ENCODE results near the gene LARGE1. TPM values are rescaled to one million over a fixed set of nuclear protein-coding genes. Genes with fewer than 3 reads are reported as not detected.

LARGE1 gene
- total RNA-seq, 1 experiment from 2014 or later, result 1.3 TPM

DNA sequence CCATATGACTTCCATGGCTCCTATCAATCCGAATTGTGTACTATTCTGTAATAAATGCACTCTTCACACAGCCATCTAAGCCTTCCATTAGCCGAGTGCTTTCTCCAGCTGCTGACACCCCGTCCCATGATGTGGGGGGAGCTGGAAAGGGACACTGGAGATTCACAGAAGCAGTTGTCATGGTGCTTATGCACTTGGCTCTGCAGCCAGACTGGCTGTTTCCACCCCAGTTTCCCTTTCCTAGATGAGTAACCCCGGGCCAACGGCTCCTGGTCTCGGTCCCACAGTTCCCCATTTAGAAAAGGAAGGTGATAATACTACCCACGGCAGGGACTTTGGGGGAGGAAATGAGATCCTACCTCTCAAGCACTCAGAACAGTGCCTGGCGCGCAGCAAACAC, 617.2 kb downstream of the LARGE1 start:
- no peaks in the 10 kb centered on the region for H3K4me1 ChIP-seq (ENCODE audit: insufficient read depth, low read length)
- no peaks in the 10 kb centered on the region for H3K79me2 ChIP-seq (ENCODE audit: low read length)
- no peak overlapping the region for H3K4me3 ChIP-seq (ENCODE audit: low read length)
- H3F3A ChIP-seq (ENCODE audit: low read length, unreplicated experiment), result no peaks in the 10 kb centered on the region
- H3K9me2 ChIP-seq (replicated peaks; ENCODE audit: low read length), result no peaks in the 10 kb centered on the region
- TF ChIP-seq, protein P1, sequence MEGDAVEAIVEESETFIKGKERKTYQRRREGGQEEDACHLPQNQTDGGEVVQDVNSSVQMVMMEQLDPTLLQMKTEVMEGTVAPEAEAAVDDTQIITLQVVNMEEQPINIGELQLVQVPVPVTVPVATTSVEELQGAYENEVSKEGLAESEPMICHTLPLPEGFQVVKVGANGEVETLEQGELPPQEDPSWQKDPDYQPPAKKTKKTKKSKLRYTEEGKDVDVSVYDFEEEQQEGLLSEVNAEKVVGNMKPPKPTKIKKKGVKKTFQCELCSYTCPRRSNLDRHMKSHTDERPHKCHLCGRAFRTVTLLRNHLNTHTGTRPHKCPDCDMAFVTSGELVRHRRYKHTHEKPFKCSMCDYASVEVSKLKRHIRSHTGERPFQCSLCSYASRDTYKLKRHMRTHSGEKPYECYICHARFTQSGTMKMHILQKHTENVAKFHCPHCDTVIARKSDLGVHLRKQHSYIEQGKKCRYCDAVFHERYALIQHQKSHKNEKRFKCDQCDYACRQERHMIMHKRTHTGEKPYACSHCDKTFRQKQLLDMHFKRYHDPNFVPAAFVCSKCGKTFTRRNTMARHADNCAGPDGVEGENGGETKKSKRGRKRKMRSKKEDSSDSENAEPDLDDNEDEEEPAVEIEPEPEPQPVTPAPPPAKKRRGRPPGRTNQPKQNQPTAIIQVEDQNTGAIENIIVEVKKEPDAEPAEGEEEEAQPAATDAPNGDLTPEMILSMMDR (conservative IDR thresholded peaks at IDR 0.05; ENCODE audit: low read depth, low read length), result no peak
- TF ChIP-seq EZH2 (IDR thresholded peaks at IDR 0.05; ENCODE audit: low read length, unreplicated experiment) (no peak), EZH2phosphoT487 (IDR thresholded peaks at IDR 0.05; ENCODE audit: borderline replicate concordance, low read length) (no peak)
- H4K20me1 ChIP-seq (ENCODE audit: low read length), result no peaks in the 10 kb centered on the region
- no peaks in the 10 kb centered on the region for H3K36me3 ChIP-seq (ENCODE audit: low read depth, low read length)
- intact Hi-C loops (cut with micrococcal nuclease), result no loop called here
- ATAC-seq, result no peak
- BruUV-seq (replicated peaks), result no TSS peak
- H3K27ac ChIP-seq (ENCODE audit: low read length), result no peak overlapping the region
- H3K27me3 ChIP-seq (ENCODE audit: low read length), result no peaks in the 10 kb centered on the region
- ChIA-PET POLR2A (ENCODE audit: unreplicated experiment) (no interaction called here), CTCF (no interaction called here)
- H3K9me3 ChIP-seq (ENCODE audit: low read length), result no peaks in the 10 kb centered on the region
- H3K4me2 ChIP-seq (ENCODE audit: low read length), result no peak overlapping the region
- DNase-seq, result no peak
- H2AFZ ChIP-seq (ENCODE audit: low read length), result no peak overlapping the region
- no peak overlapping the region for H3K9ac ChIP-seq (ENCODE audit: low read length)

DNA sequence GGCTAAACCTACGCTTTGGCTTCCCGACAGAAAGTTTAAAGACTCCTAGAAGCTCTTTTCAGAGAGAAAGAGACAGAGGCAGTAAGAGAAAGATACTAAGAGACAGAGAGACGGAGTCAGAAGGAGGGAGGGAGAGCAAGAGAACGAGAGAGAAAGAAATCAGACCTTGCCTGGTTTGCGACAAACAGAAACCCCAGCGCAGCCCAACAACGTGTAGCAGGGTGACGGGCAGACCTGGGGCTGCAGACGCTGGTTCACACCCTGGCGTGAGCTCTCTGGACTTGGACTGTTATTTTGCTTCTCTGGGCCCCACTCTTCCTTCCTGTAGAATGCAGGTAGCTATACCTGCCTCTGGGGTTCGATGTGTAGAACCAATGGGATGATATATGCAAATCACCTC, 617.7 kb downstream of the LARGE1 start:
- BruUV-seq (replicated peaks), result no TSS peak
- Histone ChIP-seq H3F3A (ENCODE audit: low read length, unreplicated experiment) (no peaks in the 10 kb centered on the region), H3K9ac (ENCODE audit: low read length) (no peak overlapping the region), H3K36me3 (ENCODE audit: low read depth, low read length) (no peaks in the 10 kb centered on the region), H3K4me1 (ENCODE audit: insufficient read depth, low read length) (no peaks in the 10 kb centered on the region), H3K27ac (ENCODE audit: low read length) (no peak overlapping the region), H3K4me2 (ENCODE audit: low read length) (no peak overlapping the region), H3K4me3 (ENCODE audit: low read length) (no peak overlapping the region), H2AFZ (ENCODE audit: low read length) (no peak overlapping the region), H3K27me3 (ENCODE audit: low read length) (no peaks in the 10 kb centered on the region), H3K9me2 (replicated peaks; ENCODE audit: low read length) (no peaks in the 10 kb centered on the region), H3K79me2 (ENCODE audit: low read length) (no peaks in the 10 kb centered on the region), H4K20me1 (ENCODE audit: low read length) (no peaks in the 10 kb centered on the region), H3K9me3 (ENCODE audit: low read length) (no peaks in the 10 kb centered on the region)
- TF ChIP-seq EZH2 (IDR thresholded peaks at IDR 0.05; ENCODE audit: low read length, unreplicated experiment), result no peak
- no peak for TF ChIP-seq EZH2phosphoT487 (IDR thresholded peaks at IDR 0.05; ENCODE audit: borderline replicate concordance, low read length)
- TF ChIP-seq, protein P1 (conservative IDR thresholded peaks at IDR 0.05; ENCODE audit: low read depth, low read length), result no peak
- DNase-seq, result no peak
- intact Hi-C loops (cut with micrococcal nuclease), result no loop called here
- CTCF ChIA-PET, result no interaction called here
- POLR2A ChIA-PET (ENCODE audit: unreplicated experiment), result no interaction called here
- no peak for ATAC-seq

DNA sequence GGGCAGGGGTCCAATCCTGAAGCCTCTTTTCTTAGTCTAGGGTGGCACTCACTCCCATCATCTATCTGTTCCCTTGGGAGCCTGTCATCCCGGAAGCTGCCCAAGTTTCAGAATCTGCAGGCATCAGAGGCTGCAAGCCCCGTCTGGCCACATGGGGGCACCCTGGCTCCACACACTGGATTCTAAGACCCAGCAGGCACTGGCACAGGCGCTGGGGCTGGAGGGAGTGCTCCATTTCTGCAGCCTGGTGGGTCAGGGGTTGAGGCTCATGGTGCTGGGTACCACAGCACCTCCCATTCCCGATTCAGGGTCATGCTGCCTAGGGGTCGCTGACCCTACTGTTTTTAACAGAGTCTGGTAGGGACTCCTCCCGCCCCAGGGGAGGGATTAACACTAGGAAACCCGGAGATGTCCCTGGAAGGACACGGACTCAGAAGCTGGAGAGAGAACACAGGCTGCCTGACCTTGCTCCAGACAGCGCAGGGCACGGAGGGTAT, 618.2 kb downstream of the LARGE1 start:
- no peak overlapping the region for H3K4me3 ChIP-seq (ENCODE audit: low read length)
- DNase-seq (peak; percentile 45), ATAC-seq (no peak)
- H4K20me1 ChIP-seq (ENCODE audit: low read length), result no peaks in the 10 kb centered on the region
- no peak for TF ChIP-seq EZH2phosphoT487 (IDR thresholded peaks at IDR 0.05; ENCODE audit: borderline replicate concordance, low read length)
- TF ChIP-seq, protein P1 (conservative IDR thresholded peaks at IDR 0.05; ENCODE audit: low read depth, low read length), result peak; percentile 61
- no peak for TF ChIP-seq EZH2 (IDR thresholded peaks at IDR 0.05; ENCODE audit: low read length, unreplicated experiment)
- H3K9ac ChIP-seq (ENCODE audit: low read length), result no peak overlapping the region
- H3K4me2 ChIP-seq (ENCODE audit: low read length), result no peak overlapping the region
- ChIA-PET CTCF (no interaction called here), POLR2A (ENCODE audit: unreplicated experiment) (no interaction called here)
- H3K4me1 ChIP-seq (ENCODE audit: insufficient read depth, low read length), result no peaks in the 10 kb centered on the region
- BruUV-seq (replicated peaks), result no TSS peak
- no peak overlapping the region for H2AFZ ChIP-seq (ENCODE audit: low read length)
- intact Hi-C loops (cut with micrococcal nuclease), result no loop called here
- H3K27me3 ChIP-seq (ENCODE audit: low read length), result no peaks in the 10 kb centered on the region
- H3K9me3 ChIP-seq (ENCODE audit: low read length), result no peaks in the 10 kb centered on the region
- no peak overlapping the region for H3K27ac ChIP-seq (ENCODE audit: low read length)
- H3K9me2 ChIP-seq (replicated peaks; ENCODE audit: low read length), result no peaks in the 10 kb centered on the region
- H3F3A ChIP-seq (ENCODE audit: low read length, unreplicated experiment), result no peaks in the 10 kb centered on the region
- no peaks in the 10 kb centered on the region for H3K79me2 ChIP-seq (ENCODE audit: low read length)
- no peaks in the 10 kb centered on the region for H3K36me3 ChIP-seq (ENCODE audit: low read depth, low read length)
